ENCODE data around the gene CDKN2B.
"Not testable (repeated sequence)": the region's sequence is repeated elsewhere in the genome, so short reads cannot be mapped to it uniquely, and the experiment has no call there.

Gene CDKN2B, protein sequence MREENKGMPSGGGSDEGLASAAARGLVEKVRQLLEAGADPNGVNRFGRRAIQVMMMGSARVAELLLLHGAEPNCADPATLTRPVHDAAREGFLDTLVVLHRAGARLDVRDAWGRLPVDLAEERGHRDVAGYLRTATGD

DNA sequence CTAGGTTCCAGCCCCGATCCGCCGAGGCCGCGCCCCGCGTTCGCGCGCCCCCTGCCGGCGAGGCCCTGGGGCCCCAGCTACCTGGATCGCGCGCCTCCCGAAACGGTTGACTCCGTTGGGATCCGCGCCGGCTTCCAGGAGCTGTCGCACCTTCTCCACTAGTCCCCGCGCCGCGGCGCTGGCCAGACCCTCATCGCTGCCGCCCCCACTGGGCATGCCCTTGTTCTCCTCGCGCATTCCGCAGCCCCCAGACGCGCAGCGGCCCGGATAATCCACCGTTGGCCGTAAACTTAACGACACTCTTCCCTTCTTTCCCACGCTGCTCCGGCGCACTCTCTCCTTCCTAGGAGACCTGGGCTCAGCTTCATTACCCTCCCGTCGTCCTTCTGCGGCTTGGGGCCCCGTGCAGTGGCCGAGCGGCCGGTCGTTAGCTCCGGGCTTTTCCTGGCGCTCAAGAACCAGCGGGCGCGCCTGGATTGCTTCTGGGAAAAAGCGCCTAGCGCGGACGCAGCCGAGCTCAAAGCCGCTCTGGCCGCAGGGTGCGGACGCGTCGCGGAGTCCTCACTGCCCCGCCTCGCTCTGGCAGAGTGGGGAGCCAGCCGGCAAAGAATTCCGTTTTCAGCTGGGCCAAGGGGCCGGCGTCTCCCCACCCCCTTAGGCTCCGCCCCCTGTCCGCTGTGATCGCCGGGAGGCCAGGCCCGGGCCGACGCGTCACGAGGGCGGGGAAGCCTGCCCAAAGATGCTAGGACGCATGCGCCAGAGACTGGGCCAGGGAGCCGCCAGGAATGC is at the start of gene CDKN2B:
Gene CDKN2B, minus strand, starts transcription at position 589 of the 789 bp plus-strand sequence. Its CDS starts 352 bp downstream, at position 237.
- Histone ChIP-seq H3K36me3 (ENCODE audit: control insufficient read depth, insufficient read depth, low read length) (no peaks in the 10 kb centered on the region), H3K4me1 (ENCODE audit: control insufficient read depth, insufficient read depth, low read length) (0 out of 2 replicates have a peak, but pooled peaks cover 9% of the 10 kb centered on the region), H3K9ac (ENCODE audit: low read length) (peak within 1 kb of the TSS; percentile 74), H3K9me3 (ENCODE audit: control insufficient read depth, insufficient read depth, low read depth, low read length) (no peaks in the 10 kb centered on the region), H3K4me3 (ENCODE audit: low read depth, low read length) (peak within 1 kb of the TSS; percentile 82), H3K27me3 (ENCODE audit: control insufficient read depth, insufficient read depth, low read length) (peaks cover 65% of the 10 kb centered on the region), H3K27ac (ENCODE audit: low read depth, low read length) (no peak within 1 kb of the TSS)

DNA sequence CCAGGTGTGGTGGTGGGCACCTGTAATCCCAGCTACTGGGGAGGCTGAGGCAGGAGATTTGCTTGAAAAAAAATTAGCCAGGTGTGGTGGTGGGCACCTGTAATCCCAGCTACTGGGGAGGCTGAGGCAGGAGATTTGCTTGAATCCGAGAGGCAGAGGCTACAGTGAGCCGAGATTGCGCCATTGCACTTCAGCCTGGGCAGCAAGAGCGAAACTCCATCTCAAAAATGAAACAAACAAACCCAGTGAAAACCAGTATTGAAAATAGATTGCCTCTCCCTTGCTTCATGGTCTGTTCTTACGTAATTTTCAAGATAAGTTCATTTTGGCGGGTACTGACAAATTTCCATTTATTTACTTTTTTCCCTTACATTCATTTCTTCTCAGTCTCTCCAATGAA is 48.9 kb upstream of the CDKN2B start:
- not testable (repeated sequence) for H3K9ac ChIP-seq (ENCODE audit: low read length); H3K27ac ChIP-seq (ENCODE audit: low read depth, low read length); H3K4me1 ChIP-seq (ENCODE audit: control insufficient read depth, insufficient read depth, low read length); H3K4me3 ChIP-seq (ENCODE audit: low read depth, low read length); H3K36me3 ChIP-seq (ENCODE audit: control insufficient read depth, insufficient read depth, low read length); H3K27me3 ChIP-seq (ENCODE audit: control insufficient read depth, insufficient read depth, low read length); H3K9me3 ChIP-seq (ENCODE audit: control insufficient read depth, insufficient read depth, low read depth, low read length)

DNA sequence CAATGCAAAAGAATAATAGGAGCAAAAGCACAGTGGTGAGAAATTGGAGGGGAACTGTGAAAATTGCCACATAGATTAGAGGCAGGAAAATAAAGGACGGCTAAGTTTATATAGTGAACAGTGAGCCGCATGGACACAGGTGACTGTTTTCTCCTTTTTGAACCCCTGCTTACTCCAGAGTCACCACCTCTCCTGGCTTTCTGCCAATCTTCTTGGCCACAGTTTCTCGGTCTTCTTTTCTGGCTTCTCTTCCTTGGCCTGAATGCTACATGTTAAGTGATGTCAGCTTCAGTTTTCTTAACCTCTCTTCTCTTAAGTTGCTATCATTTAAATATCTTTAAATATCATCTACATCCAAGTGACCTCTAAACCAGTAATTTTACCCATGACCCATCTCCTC is 47.3 kb upstream of the CDKN2B start:
- H3K4me1 ChIP-seq (ENCODE audit: control insufficient read depth, insufficient read depth, low read length), result peaks cover 8% of the 10 kb centered on the region; the same call in 1 of the 2 replicates
- H3K27ac ChIP-seq (ENCODE audit: low read depth, low read length), result no peak overlapping the region
- H3K9ac ChIP-seq (ENCODE audit: low read length), result no peak overlapping the region
- H3K36me3 ChIP-seq (ENCODE audit: control insufficient read depth, insufficient read depth, low read length), result no peaks in the 10 kb centered on the region
- H3K27me3 ChIP-seq (ENCODE audit: control insufficient read depth, insufficient read depth, low read length), result no peaks in the 10 kb centered on the region
- H3K9me3 ChIP-seq (ENCODE audit: control insufficient read depth, insufficient read depth, low read depth, low read length), result no peaks in the 10 kb centered on the region
- H3K4me3 ChIP-seq (ENCODE audit: low read depth, low read length), result no peak overlapping the region

DNA sequence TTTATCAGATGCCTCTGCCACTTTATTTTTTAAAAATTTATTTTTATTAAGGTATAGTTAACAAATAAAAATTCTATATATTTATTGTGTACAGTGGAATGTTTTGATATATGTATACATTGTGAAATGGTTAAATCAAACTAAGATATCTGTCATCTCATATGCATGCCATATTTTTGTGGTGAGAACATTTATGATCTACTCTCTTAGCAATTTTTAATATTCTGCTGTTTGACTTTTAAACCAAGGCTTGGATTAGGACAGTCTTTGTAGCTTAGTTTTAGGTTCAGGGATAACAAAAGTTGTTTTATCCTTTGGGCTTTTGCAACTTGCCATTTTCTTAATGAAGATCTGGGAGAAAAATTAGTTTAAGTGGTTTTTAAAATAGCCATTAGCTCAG is 46.0 kb upstream of the CDKN2B start:
- H3K4me3 ChIP-seq (ENCODE audit: low read depth, low read length), result no peak overlapping the region
- peaks cover 11% of the 10 kb centered on the region for H3K4me1 ChIP-seq (ENCODE audit: control insufficient read depth, insufficient read depth, low read length)
- H3K9me3 ChIP-seq (ENCODE audit: control insufficient read depth, insufficient read depth, low read depth, low read length), result no peaks in the 10 kb centered on the region
- no peaks in the 10 kb centered on the region for H3K36me3 ChIP-seq (ENCODE audit: control insufficient read depth, insufficient read depth, low read length)
- no peak overlapping the region for H3K27ac ChIP-seq (ENCODE audit: low read depth, low read length)
- H3K9ac ChIP-seq (ENCODE audit: low read length), result no peak overlapping the region
- no peaks in the 10 kb centered on the region for H3K27me3 ChIP-seq (ENCODE audit: control insufficient read depth, insufficient read depth, low read length)

DNA sequence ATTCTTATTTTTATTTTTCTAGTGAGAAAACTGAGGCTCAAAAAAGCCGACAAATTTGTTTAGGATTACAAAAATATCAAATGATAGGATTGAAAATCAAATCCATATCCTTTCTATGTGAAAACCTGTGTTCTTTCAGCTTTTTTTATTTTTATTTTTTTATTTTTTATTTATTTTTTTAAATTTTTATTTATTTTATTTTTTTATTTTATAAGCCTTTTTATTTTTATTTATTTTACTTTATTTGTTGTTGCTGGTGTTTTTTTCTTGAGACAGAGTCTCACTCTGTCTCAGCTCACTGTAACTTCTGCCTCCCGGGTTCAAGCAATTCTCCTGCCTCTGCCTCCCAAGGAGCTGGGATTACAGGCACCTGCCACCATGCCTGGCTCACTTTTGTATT is 45.4 kb upstream of the CDKN2B start:
- no peak overlapping the region for H3K9ac ChIP-seq (ENCODE audit: low read length)
- H3K36me3 ChIP-seq (ENCODE audit: control insufficient read depth, insufficient read depth, low read length), result no peaks in the 10 kb centered on the region
- H3K4me1 ChIP-seq (ENCODE audit: control insufficient read depth, insufficient read depth, low read length), result peaks cover 11% of the 10 kb centered on the region
- no peaks in the 10 kb centered on the region for H3K9me3 ChIP-seq (ENCODE audit: control insufficient read depth, insufficient read depth, low read depth, low read length)
- H3K4me3 ChIP-seq (ENCODE audit: low read depth, low read length), result no peak overlapping the region
- no peak overlapping the region for H3K27ac ChIP-seq (ENCODE audit: low read depth, low read length)
- no peaks in the 10 kb centered on the region for H3K27me3 ChIP-seq (ENCODE audit: control insufficient read depth, insufficient read depth, low read length)

DNA sequence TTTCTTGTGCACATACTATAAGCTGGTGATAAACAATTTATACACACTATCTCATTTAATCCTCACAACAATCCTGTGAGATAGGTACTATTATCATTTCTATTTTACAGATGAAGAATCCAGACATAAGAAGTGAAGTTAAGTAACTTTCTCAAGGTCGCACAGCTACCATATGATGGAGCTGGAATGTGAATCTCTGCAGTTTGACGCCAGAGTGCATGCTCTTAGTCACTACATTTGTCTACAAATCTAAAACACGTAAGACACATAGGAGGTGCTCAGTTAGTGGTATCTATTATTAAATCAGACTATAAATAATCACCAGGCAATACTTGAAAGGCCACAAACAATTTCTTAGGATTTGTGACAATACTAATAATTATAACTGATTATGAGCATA is 45.0 kb upstream of the CDKN2B start:
- H3K27me3 ChIP-seq (ENCODE audit: control insufficient read depth, insufficient read depth, low read length), result no peaks in the 10 kb centered on the region
- no peak overlapping the region for H3K4me3 ChIP-seq (ENCODE audit: low read depth, low read length)
- H3K4me1 ChIP-seq (ENCODE audit: control insufficient read depth, insufficient read depth, low read length), result peaks cover 11% of the 10 kb centered on the region
- no peaks in the 10 kb centered on the region for H3K9me3 ChIP-seq (ENCODE audit: control insufficient read depth, insufficient read depth, low read depth, low read length)
- no peaks in the 10 kb centered on the region for H3K36me3 ChIP-seq (ENCODE audit: control insufficient read depth, insufficient read depth, low read length)
- H3K9ac ChIP-seq (ENCODE audit: low read length), result no peak overlapping the region
- H3K27ac ChIP-seq (ENCODE audit: low read depth, low read length), result no peak overlapping the region

DNA sequence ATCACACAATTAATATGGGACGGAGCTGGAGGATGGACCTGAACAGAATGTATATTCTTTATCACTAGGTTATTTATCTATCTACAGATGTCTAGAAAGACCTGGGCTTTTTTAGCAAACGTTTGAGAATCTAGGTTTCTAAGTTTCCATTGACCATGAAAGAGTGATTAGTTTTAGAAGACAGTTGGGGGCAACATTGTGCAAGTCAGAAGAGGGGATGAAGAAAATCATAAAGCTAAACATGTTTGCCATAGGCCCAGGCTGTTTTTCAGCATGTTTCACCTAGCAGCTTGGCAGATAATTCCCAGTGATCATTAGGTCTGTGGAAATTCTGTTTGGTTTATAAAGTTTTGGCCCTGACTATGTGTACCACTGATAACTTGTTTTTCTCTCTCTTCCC is 44.1 kb upstream of the CDKN2B start:
- Histone ChIP-seq H3K36me3 (ENCODE audit: control insufficient read depth, insufficient read depth, low read length) (no peaks in the 10 kb centered on the region), H3K4me3 (ENCODE audit: low read depth, low read length) (no peak overlapping the region), H3K9me3 (ENCODE audit: control insufficient read depth, insufficient read depth, low read depth, low read length) (no peaks in the 10 kb centered on the region), H3K27me3 (ENCODE audit: control insufficient read depth, insufficient read depth, low read length) (no peaks in the 10 kb centered on the region), H3K4me1 (ENCODE audit: control insufficient read depth, insufficient read depth, low read length) (peaks cover 11% of the 10 kb centered on the region), H3K9ac (ENCODE audit: low read length) (no peak overlapping the region), H3K27ac (ENCODE audit: low read depth, low read length) (no peak overlapping the region)

DNA sequence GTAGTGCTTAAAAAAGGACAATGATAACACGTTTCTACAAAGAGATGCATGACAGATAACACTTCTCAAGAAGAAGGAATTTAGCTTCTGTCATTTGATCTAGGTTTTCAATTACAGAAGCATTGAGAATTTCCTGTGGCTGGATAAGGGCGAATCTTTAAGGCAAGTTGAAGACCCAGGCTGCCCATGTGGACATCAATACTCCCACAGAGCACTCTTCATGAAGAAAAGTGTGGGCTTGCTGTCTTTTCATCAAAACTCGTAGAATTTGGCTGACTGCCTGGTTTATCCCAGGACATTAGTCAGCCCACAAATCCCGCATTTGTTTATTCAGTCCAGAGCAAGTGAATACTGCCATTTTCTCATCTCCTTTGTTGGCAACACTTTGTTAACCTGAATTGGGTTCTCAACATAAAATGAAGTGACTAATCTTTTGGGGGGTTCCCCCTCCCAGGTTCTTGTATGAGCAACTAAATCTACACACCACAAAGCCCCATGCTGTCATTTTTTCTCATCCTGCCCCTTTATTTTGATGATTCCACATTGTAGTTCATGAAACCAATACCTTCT is 43.4 kb upstream of the CDKN2B start:
- H3K27me3 ChIP-seq (ENCODE audit: control insufficient read depth, insufficient read depth, low read length), result no peaks in the 10 kb centered on the region
- no peak overlapping the region for H3K4me3 ChIP-seq (ENCODE audit: low read depth, low read length)
- no peaks in the 10 kb centered on the region for H3K36me3 ChIP-seq (ENCODE audit: control insufficient read depth, insufficient read depth, low read length)
- no peak overlapping the region for H3K27ac ChIP-seq (ENCODE audit: low read depth, low read length)
- H3K4me1 ChIP-seq (ENCODE audit: control insufficient read depth, insufficient read depth, low read length), result peaks cover 11% of the 10 kb centered on the region
- no peak overlapping the region for H3K9ac ChIP-seq (ENCODE audit: low read length)
- H3K9me3 ChIP-seq (ENCODE audit: control insufficient read depth, insufficient read depth, low read depth, low read length), result no peaks in the 10 kb centered on the region

DNA sequence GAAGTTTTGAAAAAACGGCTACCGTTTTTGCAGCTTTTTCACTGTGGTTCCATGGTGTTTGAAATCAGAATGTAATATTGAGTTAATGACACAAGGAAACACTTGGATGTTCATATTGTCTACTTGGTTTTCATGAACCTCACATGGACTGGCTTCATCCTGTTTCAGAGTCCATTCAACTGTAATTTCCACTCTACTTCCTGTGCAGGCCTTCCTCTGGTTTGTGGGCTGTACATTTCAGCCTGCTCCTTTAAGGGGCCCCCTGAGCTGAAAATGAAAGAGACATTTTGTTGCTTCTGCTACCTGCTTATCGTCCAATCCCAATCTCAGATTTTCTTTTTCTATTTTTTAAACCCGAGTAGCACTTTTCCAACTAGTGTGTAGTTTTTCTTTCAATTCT is 41.8 kb upstream of the CDKN2B start:
- Histone ChIP-seq H3K9me3 (ENCODE audit: control insufficient read depth, insufficient read depth, low read depth, low read length) (no peaks in the 10 kb centered on the region), H3K4me1 (ENCODE audit: control insufficient read depth, insufficient read depth, low read length) (peaks cover 11% of the 10 kb centered on the region), H3K9ac (ENCODE audit: low read length) (no peak overlapping the region), H3K27ac (ENCODE audit: low read depth, low read length) (no peak overlapping the region), H3K36me3 (ENCODE audit: control insufficient read depth, insufficient read depth, low read length) (no peaks in the 10 kb centered on the region), H3K27me3 (ENCODE audit: control insufficient read depth, insufficient read depth, low read length) (no peaks in the 10 kb centered on the region), H3K4me3 (ENCODE audit: low read depth, low read length) (no peak overlapping the region)

DNA sequence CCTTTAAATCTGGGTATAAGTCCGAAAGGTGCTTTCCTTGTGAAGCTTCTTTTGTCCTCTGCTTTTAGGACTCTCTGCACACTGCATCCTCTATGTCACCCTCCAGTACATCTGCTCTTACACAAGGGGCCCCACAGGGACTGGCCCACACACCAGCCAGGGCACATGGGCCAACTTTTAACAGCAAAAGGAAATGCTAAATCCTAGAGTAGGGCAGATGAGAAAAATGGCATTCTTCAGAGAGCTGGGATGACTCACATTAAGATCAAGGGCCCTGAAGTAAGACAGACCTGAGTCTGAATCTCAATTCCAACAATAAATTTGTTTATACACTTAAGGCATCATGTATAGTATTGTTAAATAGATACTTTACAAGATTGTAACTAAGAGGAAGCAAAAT is 40.3 kb upstream of the CDKN2B start:
- no peaks in the 10 kb centered on the region for H3K36me3 ChIP-seq (ENCODE audit: control insufficient read depth, insufficient read depth, low read length)
- no peak overlapping the region for H3K9ac ChIP-seq (ENCODE audit: low read length)
- H3K9me3 ChIP-seq (ENCODE audit: control insufficient read depth, insufficient read depth, low read depth, low read length), result no peaks in the 10 kb centered on the region
- H3K27me3 ChIP-seq (ENCODE audit: control insufficient read depth, insufficient read depth, low read length), result no peaks in the 10 kb centered on the region
- H3K4me1 ChIP-seq (ENCODE audit: control insufficient read depth, insufficient read depth, low read length), result peaks cover 11% of the 10 kb centered on the region
- no peak overlapping the region for H3K27ac ChIP-seq (ENCODE audit: low read depth, low read length)
- no peak overlapping the region for H3K4me3 ChIP-seq (ENCODE audit: low read depth, low read length)

DNA sequence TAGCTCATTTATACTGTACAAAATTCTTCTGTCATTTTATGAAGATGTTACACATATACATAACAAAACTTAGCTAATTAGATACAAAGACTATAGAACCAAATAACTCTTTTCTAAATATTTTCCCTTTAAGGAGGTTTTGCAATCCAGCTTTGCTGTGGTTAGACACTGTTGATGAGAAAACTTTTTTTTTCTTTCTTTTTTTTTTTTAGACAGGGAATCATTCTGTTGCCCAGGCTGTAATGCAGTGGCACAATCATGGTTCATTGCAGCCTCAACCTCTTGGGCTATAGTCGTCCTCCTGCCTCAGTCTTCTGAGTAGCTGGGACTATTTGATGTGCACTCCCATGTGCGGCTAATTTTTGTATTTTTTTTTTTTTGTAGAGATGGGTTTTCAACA is 38.5 kb upstream of the CDKN2B start:
- Histone ChIP-seq H3K27ac (ENCODE audit: low read depth, low read length) (no peak overlapping the region), H3K36me3 (ENCODE audit: control insufficient read depth, insufficient read depth, low read length) (no peaks in the 10 kb centered on the region)

More for the DNA sequence above, 38.5 kb upstream of the CDKN2B start:
- H3K9me3 ChIP-seq (ENCODE audit: control insufficient read depth, insufficient read depth, low read depth, low read length), result no peaks in the 10 kb centered on the region
- no peak overlapping the region for H3K9ac ChIP-seq (ENCODE audit: low read length)
- H3K27me3 ChIP-seq (ENCODE audit: control insufficient read depth, insufficient read depth, low read length), result no peaks in the 10 kb centered on the region
- H3K4me1 ChIP-seq (ENCODE audit: control insufficient read depth, insufficient read depth, low read length), result peaks cover 9% of the 10 kb centered on the region
- H3K4me3 ChIP-seq (ENCODE audit: low read depth, low read length), result no peak overlapping the region

Measured in HUES6 (cell line).